ENCODE results near the gene GET4. TPM values are rescaled to one million over a fixed set of nuclear protein-coding genes. Genes with fewer than 3 reads are reported as not detected.

GET4 gene
- total RNA-seq, 1 experiment from 2014 or later, result 43.2 TPM

GRCh38 chr7:926061-927030 lies 50.0 kb downstream of the GET4 start:
- DNase-seq (ENCODE audit: low read depth, low spot score), result peak; percentile 25
- in situ Hi-C loops (cut with HindIII; ENCODE audit: low pct_unique_long_range_greater_than_20kb, low sequenced_read_pairs), result no loop called here

- DNase-seq (ENCODE audit: low read depth, low spot score), result no peak
- in situ Hi-C loops (cut with HindIII; ENCODE audit: low pct_unique_long_range_greater_than_20kb, low sequenced_read_pairs), result no loop called here
Observed at GRCh38 chr7:927031-927671, 50.8 kb downstream of the GET4 start.

- in situ Hi-C loops (cut with HindIII; ENCODE audit: low pct_unique_long_range_greater_than_20kb, low sequenced_read_pairs), result no loop called here
- DNase-seq (ENCODE audit: low read depth, low spot score), result no peak
Observed at GRCh38 chr7:929311-929711, 53.0 kb downstream of the GET4 start.

GRCh38 chr7:930975-931758 lies 54.8 kb downstream of the GET4 start:
- in situ Hi-C loops (cut with HindIII; ENCODE audit: low pct_unique_long_range_greater_than_20kb, low sequenced_read_pairs), result no loop called here
- DNase-seq (ENCODE audit: low read depth, low spot score), result no peak

GRCh38 chr7:931871-932650 lies 55.7 kb downstream of the GET4 start:
- no peak for DNase-seq (ENCODE audit: low read depth, low spot score)
- in situ Hi-C loops (cut with HindIII; ENCODE audit: low pct_unique_long_range_greater_than_20kb, low sequenced_read_pairs), result no loop called here

GRCh38 chr7:932651-932975 lies 56.3 kb downstream of the GET4 start:
- DNase-seq (ENCODE audit: low read depth, low spot score), result no peak
- in situ Hi-C loops (cut with HindIII; ENCODE audit: low pct_unique_long_range_greater_than_20kb, low sequenced_read_pairs), result no loop called here

GRCh38 chr7:934469-935163 lies 58.3 kb downstream of the GET4 start:
- in situ Hi-C loops (cut with HindIII; ENCODE audit: low pct_unique_long_range_greater_than_20kb, low sequenced_read_pairs), result no loop called here
- DNase-seq (ENCODE audit: low read depth, low spot score), result no peak

- in situ Hi-C loops (cut with HindIII; ENCODE audit: low pct_unique_long_range_greater_than_20kb, low sequenced_read_pairs), result no loop called here
- DNase-seq (ENCODE audit: low read depth, low spot score), result no peak
Observed at GRCh38 chr7:935164-935873, 59.0 kb downstream of the GET4 start.

- in situ Hi-C loops (cut with HindIII; ENCODE audit: low pct_unique_long_range_greater_than_20kb, low sequenced_read_pairs), result no loop called here
Observed at GRCh38 chr7:935874-936385, 59.6 kb downstream of the GET4 start.

GRCh38 chr7:936386-937054 lies 60.2 kb downstream of the GET4 start:
- in situ Hi-C loops (cut with HindIII; ENCODE audit: low pct_unique_long_range_greater_than_20kb, low sequenced_read_pairs), result no loop called here
- DNase-seq (ENCODE audit: low read depth, low spot score), result no peak

More at GRCh38 chr7:935874-936385, 59.6 kb downstream of the GET4 start:
- DNase-seq (ENCODE audit: low read depth, low spot score), result no peak

GRCh38 chr7:937856-938484 lies 61.6 kb downstream of the GET4 start:
- in situ Hi-C loops (cut with HindIII; ENCODE audit: low pct_unique_long_range_greater_than_20kb, low sequenced_read_pairs), result no loop called here
- DNase-seq (ENCODE audit: low read depth, low spot score), result no peak

- in situ Hi-C loops (cut with HindIII; ENCODE audit: low pct_unique_long_range_greater_than_20kb, low sequenced_read_pairs), result no loop called here
Observed at GRCh38 chr7:938546-939185, 62.3 kb downstream of the GET4 start.

GRCh38 chr7:939843-940242 lies 63.5 kb downstream of the GET4 start:
- DNase-seq (ENCODE audit: low read depth, low spot score), result no peak
- in situ Hi-C loops (cut with HindIII; ENCODE audit: low pct_unique_long_range_greater_than_20kb, low sequenced_read_pairs), result no loop called here

More at GRCh38 chr7:938546-939185, 62.3 kb downstream of the GET4 start:
- no peak for DNase-seq (ENCODE audit: low read depth, low spot score)

GRCh38 chr7:940599-941408 lies 64.5 kb downstream of the GET4 start:
- in situ Hi-C loops (cut with HindIII; ENCODE audit: low pct_unique_long_range_greater_than_20kb, low sequenced_read_pairs), result no loop called here

More at GRCh38 chr7:940599-941408, 64.5 kb downstream of the GET4 start:
- DNase-seq (ENCODE audit: low read depth, low spot score), result no peak

All from SK-MEL-5 (cell line).